Measurements from ENCODE around the gene CEP44. TPM values are rescaled to one million over a fixed set of nuclear protein-coding genes. Genes with fewer than 3 reads are reported as not detected.

The CEP44 gene
- total and polyA plus RNA-seq, 2 of the 4 experiments (the other 2 are of a cell fraction) = 3.5 to 9.5 TPM

- Histone ChIP-seq H2BK20ac (ENCODE audit: low read depth, low read length) (no peak overlapping the region), H3K4ac (ENCODE audit: low read depth, low read length) (no peak overlapping the region), H2AK5ac (ENCODE audit: low read depth, low read length) (no peak overlapping the region), H3K4me3 (ENCODE audit: insufficient read depth, low read depth, low read length) (no peak overlapping the region), H3K56ac (ENCODE audit: extremely low read depth, insufficient read depth, low read length) (no peak overlapping the region), H3K18ac (ENCODE audit: low read depth, low read length) (no peak overlapping the region), H3K4me2 (ENCODE audit: low read depth, low read length) (no peak overlapping the region), H3K27me3 (ENCODE audit: control insufficient read depth, insufficient read depth, low read length) (no peaks in the 10 kb centered on the region), H3K9ac (ENCODE audit: low read depth, low read length) (no peak overlapping the region), H2BK120ac (ENCODE audit: low read depth, low read length) (no peak overlapping the region), H3K36me3 (ENCODE audit: control insufficient read depth, insufficient read depth, low read length) (no peaks in the 10 kb centered on the region), H4K91ac (ENCODE audit: insufficient read depth, low read depth, low read length) (no peak overlapping the region), H2AK9ac (replicated peaks; ENCODE audit: low read depth, low read length, poor library complexity) (no peak overlapping the region), H2BK15ac (ENCODE audit: low read depth, low read length) (no peak overlapping the region), H2BK5ac (ENCODE audit: low read depth, low read length, poor library complexity, severe bottlenecking) (no peak overlapping the region), H3K79me1 (ENCODE audit: low read depth in 1 of 2, low read length in 2 of 2) (no peaks in the 10 kb centered on the region), H3K23ac (ENCODE audit: low read depth, low read length) (no peak overlapping the region), H3K9me1 (ENCODE audit: insufficient read depth, low read length) (no peaks in the 10 kb centered on the region), H3K4me1 (ENCODE audit: control insufficient read depth, insufficient read depth, low read length) (no peaks in the 10 kb centered on the region), H3K9me3 (ENCODE audit: control insufficient read depth, insufficient read depth, low read length) (no peaks in the 10 kb centered on the region), H4K8ac (ENCODE audit: low read depth in 2 of 2, low read length in 2 of 2) (no peak overlapping the region), H3K14ac (replicated peaks; ENCODE audit: low read depth, low read length) (no peak overlapping the region), H2AFZ (replicated peaks; ENCODE audit: low read length, poor library complexity) (no peak overlapping the region), H3K27ac (ENCODE audit: insufficient read depth, low read length) (no peak overlapping the region), H4K5ac (ENCODE audit: low read depth, low read length) (no peak overlapping the region), H4K20me1 (ENCODE audit: insufficient read depth, low read length) (no peaks in the 10 kb centered on the region)
- ChIA-PET CTCF (interaction anchor here (1.1 kb wide), 1 partner anchor 11 kb away, joined by 3 read pairs; no protein-coding TSS in a partner anchor), POLR2A (ENCODE audit: unreplicated experiment) (no interaction called here)
- no TSS peak for BruUV-seq (replicated peaks)
- peak; percentile 52 for DNase-seq
- TF ChIP-seq MAZ (IDR thresholded peaks at IDR 0.05; ENCODE audit: borderline replicate concordance, low read depth, low read length) = no peak
- no peak for TF ChIP-seq ELK1 (IDR thresholded peaks at IDR 0.05; ENCODE audit: borderline replicate concordance, low read depth, low read length)
- TF ChIP-seq NFE2L2 (IDR thresholded peaks at IDR 0.05; ENCODE audit: low read depth, low read length) = no peak
- TF ChIP-seq RAD21 (IDR thresholded peaks at IDR 0.05; ENCODE audit: low read length) = no peak
- TF ChIP-seq CEBPB (IDR thresholded peaks at IDR 0.05; ENCODE audit: low read depth, low read length) = no peak
- TF ChIP-seq MXI1 (IDR thresholded peaks at IDR 0.05; ENCODE audit: borderline replicate concordance, low read depth, low read length) = no peak
- intact Hi-C loops (cut with micrococcal nuclease) = no loop called here
- in situ Hi-C loops (cut with MboI; ENCODE audit: low sequenced_read_pairs) = loop anchor here (25.0 kb wide), 1 partner anchor 812 kb away; no protein-coding TSS in a partner anchor
- ATAC-seq (ENCODE audit: low read depth) = no peak
- no CpG with 5 or more reads among the region's 2 CpGs for WGBS, 2 experiments (ENCODE audit: extremely low coverage in 2 of 2, insufficient read length in 1 of 2)
- dilution Hi-C loops (cut with HindIII; ENCODE audit: low sequenced_read_pairs, unreplicated experiment) = no loop called here
Measured at GRCh38 chr4:174324725-174325124, 41.0 kb downstream of the CEP44 start.
